GM19324 (cell line): Measurements from ENCODE around the gene ZSWIM9.

Experiments
- ATAC-seq: cut with Tn5 transposase; IDR thresholded peaks from one replicate; pipeline ENCODE4 v1.9.1; 2021; ENCODE audit warnings: mild to moderate bottlenecking, moderate library complexity; ENCODE audit not compliant: unreplicated experiment, low FRiP score

Gene ZSWIM9

GRCh38 chr19:48169939-48170803, at the start of gene ZSWIM9, which contains the start of gene LIG1:
ZSWIM9 (plus strand) TSS chr19:48170680; CDS start chr19:48171803, 1,123 bp downstream.
LIG1 (minus strand) TSS chr19:48170344; CDS start chr19:48165566, 4,778 bp downstream.
- ATAC-seq = peak; percentile 83

- no peak for ATAC-seq
Measured at GRCh38 chr19:48121066-48121465, 49.4 kb upstream of the ZSWIM9 start.

- ATAC-seq = no peak
Measured at GRCh38 chr19:48121909-48122371, 48.5 kb upstream of the ZSWIM9 start.

GRCh38 chr19:48122421-48122820, 48.1 kb upstream of the ZSWIM9 start:
- no peak for ATAC-seq

GRCh38 chr19:48123907-48124651, 46.4 kb upstream of the ZSWIM9 start:
- no peak for ATAC-seq

- no peak for ATAC-seq
Measured at GRCh38 chr19:48127561-48127960, 42.9 kb upstream of the ZSWIM9 start.

GRCh38 chr19:48133094-48133493, 37.4 kb upstream of the ZSWIM9 start:
- no peak for ATAC-seq

GRCh38 chr19:48135411-48135810, 35.1 kb upstream of the ZSWIM9 start:
- ATAC-seq = no peak

- ATAC-seq = no peak
Measured at GRCh38 chr19:48136547-48136946, 33.9 kb upstream of the ZSWIM9 start.

GRCh38 chr19:48137411-48137810, 33.1 kb upstream of the ZSWIM9 start:
- no peak for ATAC-seq

- no peak for ATAC-seq
Measured at GRCh38 chr19:48139053-48139452, 31.4 kb upstream of the ZSWIM9 start.

GRCh38 chr19:48147597-48148175, 22.8 kb upstream of the ZSWIM9 start:
- no peak for ATAC-seq

- ATAC-seq = no peak
Measured at GRCh38 chr19:48148576-48148975, 21.9 kb upstream of the ZSWIM9 start.

GRCh38 chr19:48149430-48149829, 21.1 kb upstream of the ZSWIM9 start:
- no peak for ATAC-seq

- ATAC-seq = no peak
Measured at GRCh38 chr19:48152551-48152950, 17.9 kb upstream of the ZSWIM9 start.

- ATAC-seq = no peak
Measured at GRCh38 chr19:48154003-48154402, 16.5 kb upstream of the ZSWIM9 start.

GRCh38 chr19:48158210-48158790, 12.2 kb upstream of the ZSWIM9 start:
- ATAC-seq = no peak

- ATAC-seq = no peak
Measured at GRCh38 chr19:48168689-48169088, 1.8 kb upstream of the ZSWIM9 start.

GRCh38 chr19:48169578-48169938, 922 bp upstream of the ZSWIM9 start:
- peak; percentile 10 for ATAC-seq

- no peak for ATAC-seq
Measured at GRCh38 chr19:48170817-48171347, 402 bp downstream of the ZSWIM9 start.
